Sigmoid colon (tissue), 7 donors: ENCODE measurements around the gene SPC25. TPM values are rescaled to one million over a fixed set of nuclear protein-coding genes. Genes with fewer than 3 reads are reported as not detected.

Source experiments
- DNase-seq: peaks from one replicate; pipeline ENCODE4 v3.0.0-alpha.2; 2019
- H3K27ac ChIP-seq, 4 donors: fragments of 200-600 bp; sonication (generic); one replicate each; pipeline ENCODE4 v1.5.1; 2016 to 2019; ENCODE audit warnings: mild to moderate bottlenecking in 1 of 4
- H3K27me3 ChIP-seq, 3 donors: fragments of 200-600 bp; sonication (generic); one replicate each; pipeline ENCODE4 v1.5.1; 2019; ENCODE audit warnings: mild to moderate bottlenecking in 1 of 3
- H3K36me3 ChIP-seq, 4 donors: fragments of 200-600 bp; sonication (generic); one replicate each; pipeline ENCODE4 v1.5.1; 2016 to 2019
- H3K4me1 ChIP-seq, 4 donors: fragments of 200-600 bp; sonication (generic); one replicate each; pipeline ENCODE4 v1.5.1; 2017 to 2019
- H3K4me3 ChIP-seq, 4 donors: fragments of 200-600 bp; sonication (generic); one replicate each; pipeline ENCODE4 v1.5.1; 2017 to 2019; ENCODE audit warnings: mild to moderate bottlenecking in 2 of 4, moderate library complexity in 1 of 4
- H3K9me3 ChIP-seq, 4 donors: fragments of 200-600 bp in 3 of 4; sonication (generic) in 3 of 4; one replicate each; pipeline versions ENCODE4 v1.5.1 to v1.6.1; 2013 to 2019
- EP300 ChIP-seq, 4 donors: sonication (generic); formaldehyde crosslinking; IDR thresholded peaks; one replicate each; pipeline ENCODE4 v1.6.1; 2017; ENCODE audit warnings: antibody characterized with exemption in 4 of 4
- POLR2A ChIP-seq, 2 donors: fragments of 450-650 bp; IDR thresholded peaks; one replicate each; pipeline ENCODE4 v1.6.1; 2016; ENCODE audit warnings: antibody characterized with exemption in 2 of 2, mild to moderate bottlenecking in 2 of 2, moderate library complexity in 2 of 2
- POLR2AphosphoS5 ChIP-seq, 4 donors: sonication (generic); formaldehyde crosslinking; IDR thresholded peaks; one replicate each; pipeline ENCODE4 v1.6.1; 2017; ENCODE audit warnings: antibody characterized with exemption in 4 of 4
- WGBS, 2 donors: extraction: QIAGEN DNeasy Blood & Tissue Kit; methylation state at CpG; one replicate each; pipeline ENCODE4 v1.1.7; 2013; 5-methylcytosine and 5-hydroxymethylcytosine counted together
- intact Hi-C: fragments of 100-400 bp; cut with DNase I; formaldehyde crosslinking; loops from one replicate; pipeline ENCODE4 v1.15.1; 2023
- polyA plus RNA-seq, 3 donors: library from polyadenylated mRNA; stranded (reverse); fragments of 200-250 nt; gene quantifications; one replicate each; pipeline ENCODE4 v1.2.3, GENCODE V29; 2013
- total RNA-seq, 4 donors: library from RNA; depleted of rRNA; stranded (reverse); fragments of >200 nt; gene quantifications; one replicate each; pipeline ENCODE4 v1.1.0, GENCODE V29; 2016
- TF ChIP-seq, protein P1 (sequence below), 4 experiments: fragments of 450-650 bp in 3 of 4; fragments of 200-600 bp in 1 of 4; IDR thresholded peaks; one replicate each; pipeline ENCODE4 v1.5.1; 2016 to 2019; ENCODE audit warnings: antibody characterized with exemption in 4 of 4, mild to moderate bottlenecking in 3 of 4, moderate library complexity in 2 of 4
- donor health status: healthy with polysubstance abuse.
- donor health status: Bipolar disorder and iron deficiency.
- donor health status: healthy.

SPC25 gene, protein sequence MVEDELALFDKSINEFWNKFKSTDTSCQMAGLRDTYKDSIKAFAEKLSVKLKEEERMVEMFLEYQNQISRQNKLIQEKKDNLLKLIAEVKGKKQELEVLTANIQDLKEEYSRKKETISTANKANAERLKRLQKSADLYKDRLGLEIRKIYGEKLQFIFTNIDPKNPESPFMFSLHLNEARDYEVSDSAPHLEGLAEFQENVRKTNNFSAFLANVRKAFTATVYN
- total RNA-seq, result under 1 TPM in 1 of 4 donors, not detected in 3; 0.54 TPM
- 1 to 10 TPM; 2.4 to 9.0 (median 8.7) TPM for polyA plus RNA-seq

DNA sequence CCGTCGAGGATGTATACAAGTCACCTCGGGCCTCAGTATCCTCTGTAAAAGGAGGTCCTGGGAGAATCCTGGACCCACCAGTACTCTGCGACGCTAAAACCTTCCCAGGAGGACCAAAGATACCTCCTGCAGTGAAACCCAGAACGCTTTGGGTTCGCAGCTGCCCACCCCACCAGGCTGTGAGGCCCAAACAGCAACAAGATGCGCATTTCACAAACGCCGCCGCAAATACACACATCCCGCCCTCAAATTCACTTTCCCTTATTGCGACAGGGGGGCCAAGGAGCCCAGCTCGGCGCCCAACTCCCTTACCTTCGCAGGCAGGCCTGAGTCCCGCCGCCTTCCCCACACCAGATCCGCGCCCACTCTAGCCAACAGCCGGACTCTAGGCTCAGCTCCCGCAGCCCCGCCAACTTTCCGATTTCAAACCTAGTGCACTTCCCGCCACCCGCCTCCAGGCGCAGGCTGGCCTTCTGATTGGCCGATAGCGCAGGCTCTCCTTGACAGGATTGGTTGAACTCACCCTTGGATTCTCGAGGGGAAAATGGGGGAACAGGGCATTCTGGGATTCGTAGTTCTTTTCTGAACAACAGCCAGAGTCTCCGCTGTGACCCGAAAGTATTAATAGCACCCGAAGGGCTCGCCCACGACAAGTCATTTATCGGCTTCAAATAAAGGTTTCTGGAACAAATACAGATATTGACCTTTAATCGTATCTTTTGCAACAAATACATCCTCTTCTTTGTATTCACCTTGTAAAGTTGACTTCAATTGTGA lies at the start of gene SPC25:
TSS of gene SPC25 (minus strand) at position 425 of the 777 bp plus-strand sequence. CDS start 911 bp downstream, outside the sequence.
- TF ChIP-seq, protein P1, sequence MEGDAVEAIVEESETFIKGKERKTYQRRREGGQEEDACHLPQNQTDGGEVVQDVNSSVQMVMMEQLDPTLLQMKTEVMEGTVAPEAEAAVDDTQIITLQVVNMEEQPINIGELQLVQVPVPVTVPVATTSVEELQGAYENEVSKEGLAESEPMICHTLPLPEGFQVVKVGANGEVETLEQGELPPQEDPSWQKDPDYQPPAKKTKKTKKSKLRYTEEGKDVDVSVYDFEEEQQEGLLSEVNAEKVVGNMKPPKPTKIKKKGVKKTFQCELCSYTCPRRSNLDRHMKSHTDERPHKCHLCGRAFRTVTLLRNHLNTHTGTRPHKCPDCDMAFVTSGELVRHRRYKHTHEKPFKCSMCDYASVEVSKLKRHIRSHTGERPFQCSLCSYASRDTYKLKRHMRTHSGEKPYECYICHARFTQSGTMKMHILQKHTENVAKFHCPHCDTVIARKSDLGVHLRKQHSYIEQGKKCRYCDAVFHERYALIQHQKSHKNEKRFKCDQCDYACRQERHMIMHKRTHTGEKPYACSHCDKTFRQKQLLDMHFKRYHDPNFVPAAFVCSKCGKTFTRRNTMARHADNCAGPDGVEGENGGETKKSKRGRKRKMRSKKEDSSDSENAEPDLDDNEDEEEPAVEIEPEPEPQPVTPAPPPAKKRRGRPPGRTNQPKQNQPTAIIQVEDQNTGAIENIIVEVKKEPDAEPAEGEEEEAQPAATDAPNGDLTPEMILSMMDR (IDR thresholded peaks at IDR 0.05), result peak in 1 of 4 experiments; percentile 19
- TF ChIP-seq EP300 (IDR thresholded peaks at IDR 0.05) (no peak), POLR2AphosphoS5 (IDR thresholded peaks at IDR 0.05) (no peak)
- Histone ChIP-seq H3K9me3 (no peaks in the 10 kb centered on the region), H3K27ac (no peak within 1 kb of the TSS), H3K27me3 (no peaks in the 10 kb centered on the region), H3K4me1 (peaks cover 0 to 7% (median 3%) of the 10 kb centered on the region in 4 donors), H3K4me3 (peak within 1 kb of the TSS; percentile 17 to 55 (median 50)), H3K36me3 (no peaks in the 10 kb centered on the region)
- DNase-seq, result peak; percentile 92
- intact Hi-C loops, result no loop called here
- 1% methylated on average over 38 of the region's 38 CpGs for WGBS, 2 donors

DNA sequence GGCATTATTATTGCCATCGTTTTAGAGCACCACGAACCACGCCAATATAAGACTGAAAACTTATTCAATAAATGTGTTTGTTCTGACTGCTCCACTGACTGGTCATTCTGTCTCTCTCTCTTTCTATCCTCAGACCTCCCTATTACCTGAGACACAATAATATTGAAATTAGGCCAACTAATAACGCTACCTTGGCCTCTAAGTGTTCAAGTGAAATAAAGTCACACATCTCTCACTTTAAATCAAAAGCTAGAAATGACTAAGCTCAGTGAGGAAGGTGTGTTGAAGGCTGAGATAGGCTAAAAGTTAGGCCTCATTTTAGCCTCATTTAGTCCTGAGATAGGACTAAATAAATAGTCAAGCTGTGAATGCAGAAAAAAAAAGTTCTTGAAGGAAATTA lies 49.7 kb upstream of the SPC25 start:
- no peak overlapping the region for H3K4me3 ChIP-seq
- no peak for DNase-seq
- H3K27ac ChIP-seq, result no peak overlapping the region
- H3K36me3 ChIP-seq, result no peaks in the 10 kb centered on the region
- H3K27me3 ChIP-seq, result no peaks in the 10 kb centered on the region
- H3K9me3 ChIP-seq, result no peaks in the 10 kb centered on the region
- WGBS, 2 donors, result 84 to 87% methylated on average over 4 of the region's 4 CpGs
- no peaks in the 10 kb centered on the region for H3K4me1 ChIP-seq
- TF ChIP-seq, protein P1 (IDR thresholded peaks at IDR 0.05), result no peak
- TF ChIP-seq POLR2A (IDR thresholded peaks at IDR 0.05), result no peak
- no peak for TF ChIP-seq POLR2AphosphoS5 (IDR thresholded peaks at IDR 0.05)
- no peak for TF ChIP-seq EP300 (IDR thresholded peaks at IDR 0.05)
- intact Hi-C loops, result no loop called here

DNA sequence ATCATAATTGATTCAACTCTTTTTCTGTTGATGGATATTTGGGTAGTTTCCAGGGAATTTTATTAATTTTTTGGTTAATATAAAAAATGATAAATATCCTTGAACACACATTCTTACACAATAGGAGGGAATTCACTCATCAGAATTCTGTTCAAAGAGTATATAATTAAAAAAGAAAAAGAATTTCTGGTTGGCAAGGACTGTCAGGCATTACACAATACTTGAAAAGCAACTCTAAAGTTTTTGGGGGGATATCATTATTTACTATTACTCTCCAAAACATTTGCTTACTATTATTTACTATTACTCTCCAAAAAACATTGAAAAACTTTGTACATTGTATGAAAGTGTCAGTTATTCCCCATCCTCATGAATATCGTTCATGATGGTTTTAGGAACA lies 48.8 kb upstream of the SPC25 start:
- Histone ChIP-seq H3K27ac (no peak overlapping the region), H3K27me3 (no peaks in the 10 kb centered on the region), H3K4me3 (no peak overlapping the region), H3K36me3 (no peaks in the 10 kb centered on the region), H3K4me1 (no peaks in the 10 kb centered on the region), H3K9me3 (no peaks in the 10 kb centered on the region)
- WGBS, 2 donors, result 92 to 98% methylated on average over 1 of the region's 1 CpG
- intact Hi-C loops, result no loop called here
- TF ChIP-seq POLR2A (IDR thresholded peaks at IDR 0.05) (no peak), EP300 (IDR thresholded peaks at IDR 0.05) (no peak), POLR2AphosphoS5 (IDR thresholded peaks at IDR 0.05) (no peak)
- TF ChIP-seq, protein P1 (IDR thresholded peaks at IDR 0.05), result no peak
- DNase-seq, result no peak

DNA sequence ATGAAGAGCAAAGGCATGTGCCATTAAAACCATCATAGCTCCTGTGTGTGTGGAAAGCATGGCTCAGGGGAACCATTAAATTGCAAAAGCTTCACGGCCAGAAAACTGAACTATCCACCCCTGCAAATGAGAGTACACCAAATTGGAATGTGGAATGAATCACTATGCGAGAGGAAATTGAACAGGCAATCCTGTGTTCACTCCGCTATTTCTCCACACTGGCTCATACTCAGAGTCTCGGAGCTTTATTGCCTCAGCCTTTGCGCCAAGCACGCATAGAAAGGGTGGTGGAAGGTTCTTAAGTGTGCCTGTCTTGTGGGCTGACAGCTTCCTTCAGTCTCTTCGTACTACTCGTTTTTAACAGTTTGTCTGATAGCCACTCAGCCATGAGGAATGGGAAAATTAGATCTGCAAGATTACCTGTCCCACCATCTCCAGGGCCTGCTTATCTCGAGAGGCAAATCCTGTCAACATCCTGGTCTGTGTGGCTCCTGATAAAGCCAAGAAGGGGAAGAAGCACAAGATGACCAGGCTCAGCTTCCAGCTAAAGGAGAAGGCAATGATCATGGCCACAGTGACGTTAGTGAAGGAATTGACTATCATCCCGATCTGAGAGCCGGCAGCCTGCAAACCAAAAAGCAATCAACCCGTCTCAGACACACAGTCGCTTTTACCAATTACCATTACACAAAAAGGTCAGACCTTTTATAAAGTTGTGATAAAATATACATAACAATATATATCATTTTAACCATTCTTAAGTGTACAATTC lies 45.8 kb upstream of the SPC25 start:
- TF ChIP-seq POLR2A (IDR thresholded peaks at IDR 0.05) (no peak), POLR2AphosphoS5 (IDR thresholded peaks at IDR 0.05) (no peak), EP300 (IDR thresholded peaks at IDR 0.05) (no peak)
- TF ChIP-seq, protein P1 (IDR thresholded peaks at IDR 0.05), result no peak
- WGBS, 2 donors, result 79 to 87% methylated on average over 14 of the region's 14 CpGs
- no peaks in the 10 kb centered on the region for H3K27me3 ChIP-seq
- DNase-seq, result no peak
- H3K4me3 ChIP-seq, result no peak overlapping the region
- no peak overlapping the region for H3K27ac ChIP-seq
- intact Hi-C loops, result no loop called here
- no peaks in the 10 kb centered on the region for H3K9me3 ChIP-seq
- no peaks in the 10 kb centered on the region for H3K4me1 ChIP-seq
- no peaks in the 10 kb centered on the region for H3K36me3 ChIP-seq
